Activated B cell treated with CpG ODN at 0.5 μM for 24 hours (primary cell): ENCODE data around the gene PIP5KL1. TPM values are rescaled to one million over a fixed set of nuclear protein-coding genes. Genes with fewer than 3 reads are reported as not detected.

Source experiments
- ATAC-seq: fragments of 200-7000 bp; cut with Tn5 transposase; one replicate; pipeline ENCODE4 v1.10.0; 2021; ENCODE audit warnings: low read depth, mild to moderate bottlenecking, moderate library complexity
- CTCF ChIA-PET: fragments of 350-600 bp; sonication (Branson Sonifier 250); formaldehyde crosslinking; loops from one replicate; lab custom pipeline; 2021; ENCODE audit warnings: antibody characterized with exemption; lab: Charles Lee
- POLR2A ChIA-PET: fragments of 350-600 bp; sonication (Branson Sonifier 250); formaldehyde crosslinking; loops from one replicate; lab custom pipeline; 2021; ENCODE audit warnings: antibody characterized with exemption; lab: Charles Lee
- DNase-seq: peaks from one replicate; pipeline ENCODE4 v3.0.0; 2022
- H3K27ac Mint-ChIP-seq: one replicate; pipeline ENCODE4 v1.8.0; 2020; ENCODE audit warnings: mixed read lengths
- H3K27me3 Mint-ChIP-seq: one replicate; pipeline ENCODE4 v1.8.0; 2021; ENCODE audit warnings: mixed read lengths
- H3K36me3 Mint-ChIP-seq: one replicate; pipeline ENCODE4 v1.8.0; 2021; ENCODE audit warnings: low read depth, mixed read lengths
- H3K4me1 Mint-ChIP-seq: one replicate; pipeline ENCODE4 v1.8.0; 2021; ENCODE audit warnings: mixed read lengths
- H3K4me3 Mint-ChIP-seq: one replicate; pipeline ENCODE4 v1.8.0; 2020; ENCODE audit warnings: mild to moderate bottlenecking, mixed read lengths
- H3K9me3 Mint-ChIP-seq: one replicate; pipeline ENCODE4 v1.8.0; 2020; ENCODE audit warnings: mixed read lengths
- intact Hi-C: fragments of 100-400 bp; cut with micrococcal nuclease; formaldehyde crosslinking; loops from one replicate; pipeline ENCODE4 v1.15.1; 2024
- total RNA-seq: library from RNA; stranded (reverse); gene quantifications from 2 replicates; pipeline ENCODE4 v1.2.3, GENCODE V29; 2022
- TF ChIP-seq, protein P1 (sequence below): fragments of 200-600 bp; IDR thresholded peaks from one replicate; pipeline ENCODE4 v1.8.0; 2022; ENCODE audit warnings: antibody characterized with exemption, mild to moderate bottlenecking

The PIP5KL1 gene
- total RNA-seq, 1 donor from 2014 or later, result 1.8 TPM

DNA sequence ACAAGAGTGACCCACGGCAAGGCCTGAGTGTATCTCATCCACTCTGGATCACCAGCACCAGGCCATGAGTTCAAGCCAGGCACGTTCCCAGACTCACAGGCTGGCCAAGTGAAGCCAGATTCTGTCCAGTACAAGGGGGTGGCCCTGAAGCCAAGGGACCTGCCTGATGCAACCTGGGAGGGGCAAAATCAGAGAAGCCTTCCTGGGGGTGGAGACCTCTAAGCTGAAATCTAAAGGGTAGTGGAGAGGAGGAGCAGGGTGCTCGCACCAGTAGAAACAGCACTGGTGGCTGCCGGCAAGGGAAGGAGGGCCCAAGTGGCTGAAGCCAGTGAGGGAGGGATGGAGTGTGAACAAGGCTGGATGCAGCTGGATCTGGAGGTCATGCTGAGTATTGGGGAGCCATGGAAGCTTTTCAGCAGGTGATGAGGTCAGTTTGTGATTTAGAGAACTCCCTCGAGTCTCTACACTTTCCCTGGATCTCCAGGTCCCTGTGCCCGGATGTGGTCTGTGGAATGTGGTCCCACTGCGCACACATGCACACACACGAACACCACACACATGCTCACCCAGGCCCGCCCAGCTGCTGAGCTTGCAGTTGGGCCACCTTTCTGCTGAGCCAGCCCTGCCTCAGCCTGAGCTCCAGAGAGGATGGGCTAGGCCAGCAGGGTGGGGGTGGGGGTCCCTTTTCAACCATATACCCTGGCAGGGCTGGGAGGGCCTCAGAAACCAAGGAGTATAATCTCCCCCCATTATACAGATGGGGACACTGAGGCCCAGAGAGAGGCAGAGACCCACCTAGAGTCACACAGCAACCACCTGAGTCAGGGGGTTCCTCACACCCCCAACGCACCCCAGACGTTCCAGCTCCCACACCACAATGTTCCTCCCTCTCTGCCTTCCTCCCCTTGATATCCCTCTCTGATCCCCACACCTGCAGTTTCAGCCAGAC lies 1.6 kb downstream of the PIP5KL1 start:
- peaks cover 3% of the 10 kb centered on the region for H3K27me3 Mint-ChIP-seq
- TF ChIP-seq, protein P1, sequence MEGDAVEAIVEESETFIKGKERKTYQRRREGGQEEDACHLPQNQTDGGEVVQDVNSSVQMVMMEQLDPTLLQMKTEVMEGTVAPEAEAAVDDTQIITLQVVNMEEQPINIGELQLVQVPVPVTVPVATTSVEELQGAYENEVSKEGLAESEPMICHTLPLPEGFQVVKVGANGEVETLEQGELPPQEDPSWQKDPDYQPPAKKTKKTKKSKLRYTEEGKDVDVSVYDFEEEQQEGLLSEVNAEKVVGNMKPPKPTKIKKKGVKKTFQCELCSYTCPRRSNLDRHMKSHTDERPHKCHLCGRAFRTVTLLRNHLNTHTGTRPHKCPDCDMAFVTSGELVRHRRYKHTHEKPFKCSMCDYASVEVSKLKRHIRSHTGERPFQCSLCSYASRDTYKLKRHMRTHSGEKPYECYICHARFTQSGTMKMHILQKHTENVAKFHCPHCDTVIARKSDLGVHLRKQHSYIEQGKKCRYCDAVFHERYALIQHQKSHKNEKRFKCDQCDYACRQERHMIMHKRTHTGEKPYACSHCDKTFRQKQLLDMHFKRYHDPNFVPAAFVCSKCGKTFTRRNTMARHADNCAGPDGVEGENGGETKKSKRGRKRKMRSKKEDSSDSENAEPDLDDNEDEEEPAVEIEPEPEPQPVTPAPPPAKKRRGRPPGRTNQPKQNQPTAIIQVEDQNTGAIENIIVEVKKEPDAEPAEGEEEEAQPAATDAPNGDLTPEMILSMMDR, result no peak
- ChIA-PET POLR2A (interaction anchor here (0.6 to 1.4 kb wide), 4 partner anchors 12 to 145 kb away, joined by 3 to 10 read pairs (median 4); partner anchors contain the start of gene ST6GALNAC4), CTCF (interaction anchor here (1.8 kb wide), 1 partner anchor 13 kb away, joined by 5 read pairs; no protein-coding TSS in a partner anchor)
- intact Hi-C loops, result no loop called here
- ATAC-seq, result no peak
- DNase-seq, result no peak
- H3K9me3 Mint-ChIP-seq, result no peaks in the 10 kb centered on the region
- peaks cover 4% of the 10 kb centered on the region for H3K36me3 Mint-ChIP-seq
- peak overlapping the region; percentile 32 for H3K4me3 Mint-ChIP-seq
- H3K27ac Mint-ChIP-seq, result no peak overlapping the region
- H3K4me1 Mint-ChIP-seq, result peaks cover 30% of the 10 kb centered on the region

DNA sequence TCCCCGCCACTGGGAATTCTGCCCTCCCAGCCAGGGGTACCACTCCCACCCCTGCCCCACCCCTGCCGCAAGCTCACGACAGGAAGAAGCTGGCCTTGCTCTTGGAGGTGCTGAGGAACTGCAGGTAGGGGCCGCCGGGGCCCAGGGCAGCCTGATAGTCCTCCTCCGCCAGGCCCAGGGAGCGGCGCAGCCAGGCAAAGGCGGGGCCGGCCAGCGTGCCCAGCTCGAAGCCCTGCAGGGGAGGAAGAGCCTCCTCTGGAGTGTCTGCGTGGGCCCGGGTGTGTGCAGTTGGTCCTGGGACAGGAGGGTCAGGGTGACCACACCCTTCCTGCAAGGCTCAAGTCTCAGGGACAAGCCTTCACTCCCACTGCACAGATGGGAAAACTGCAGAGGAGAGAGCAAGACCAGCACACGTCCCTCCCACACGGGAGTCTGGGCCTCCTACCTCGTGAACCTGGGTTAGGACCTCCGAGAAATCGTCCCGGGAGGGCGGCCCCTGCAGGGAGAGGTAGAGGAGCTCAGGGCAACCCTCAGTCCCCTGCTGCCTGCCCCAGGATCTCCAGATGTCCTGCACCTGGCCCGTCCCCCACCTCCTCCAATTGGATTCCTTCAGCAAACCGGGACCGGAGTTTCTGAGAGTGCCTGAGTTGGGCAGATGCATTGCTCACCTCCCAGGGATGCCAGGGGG lies 2.4 kb downstream of the PIP5KL1 start:
- DNase-seq, result no peak
- CTCF ChIA-PET, result no interaction called here
- Mint-ChIP-seq H3K4me3 (peak overlapping the region; percentile 32), H3K36me3 (peaks cover 3% of the 10 kb centered on the region), H3K4me1 (peaks cover 30% of the 10 kb centered on the region), H3K27ac (no peak overlapping the region), H3K9me3 (no peaks in the 10 kb centered on the region), H3K27me3 (peaks cover 7% of the 10 kb centered on the region)
- intact Hi-C loops, result no loop called here
- no peak for ATAC-seq
- POLR2A ChIA-PET, result interaction anchor here (0.6 to 1.4 kb wide), 4 partner anchors 11 to 448 kb away, joined by 4 to 7 read pairs (median 4); partner anchors contain the start of gene ST6GALNAC4
- TF ChIP-seq, protein P1, result no peak

DNA sequence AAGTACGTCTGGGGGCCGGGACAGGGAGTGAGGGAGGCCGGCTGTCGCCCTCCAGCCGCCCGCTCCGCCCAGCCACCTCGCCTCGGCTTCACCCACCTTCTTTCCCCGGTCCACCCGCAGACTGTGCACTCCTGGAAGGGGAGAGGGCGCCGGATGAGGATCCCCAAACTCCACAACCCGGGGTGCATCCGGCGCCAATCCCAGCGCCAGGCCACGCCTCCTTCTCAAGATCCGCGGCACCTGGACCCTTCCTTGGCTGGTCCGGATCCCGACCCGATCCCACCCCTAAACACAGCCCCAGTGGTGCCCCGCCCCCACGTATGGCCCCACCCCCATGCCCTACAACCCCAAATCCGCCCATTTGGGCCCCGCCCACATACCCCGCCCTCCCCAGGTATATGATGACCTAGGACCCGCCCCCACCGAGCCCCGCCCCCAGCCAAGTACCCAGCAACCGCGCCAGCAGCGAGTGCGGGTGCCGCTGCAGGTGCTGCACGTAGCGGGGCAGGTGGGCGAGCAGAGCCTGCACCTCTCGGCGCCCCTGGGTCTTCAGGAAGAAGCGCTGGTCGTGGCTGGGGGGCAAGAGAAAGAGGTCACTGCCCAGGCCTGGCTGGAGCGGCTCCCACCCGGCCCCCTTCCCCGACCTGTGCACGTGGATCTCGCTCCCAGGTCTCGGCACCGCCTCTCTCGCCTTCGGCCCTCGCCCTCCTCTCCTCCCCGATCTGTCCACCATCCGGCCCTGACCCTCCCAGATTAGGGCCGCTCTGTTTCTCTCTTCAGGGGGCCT lies 3.2 kb downstream of the PIP5KL1 start:
- TF ChIP-seq, protein P1, result no peak
- intact Hi-C loops, result no loop called here
- H3K4me3 Mint-ChIP-seq, result peak overlapping the region; percentile 78
- ChIA-PET CTCF (no interaction called here), POLR2A (interaction anchor here (0.6 kb wide), 3 partner anchors 41 to 447 kb away, joined by 4 to 7 read pairs (median 5); no protein-coding TSS in a partner anchor)
- no peak overlapping the region for H3K27ac Mint-ChIP-seq
- peak; percentile 40 for ATAC-seq
- no peaks in the 10 kb centered on the region for H3K36me3 Mint-ChIP-seq
- peaks cover 7% of the 10 kb centered on the region for H3K27me3 Mint-ChIP-seq
- peaks cover 30% of the 10 kb centered on the region for H3K4me1 Mint-ChIP-seq
- no peak for DNase-seq
- no peaks in the 10 kb centered on the region for H3K9me3 Mint-ChIP-seq

DNA sequence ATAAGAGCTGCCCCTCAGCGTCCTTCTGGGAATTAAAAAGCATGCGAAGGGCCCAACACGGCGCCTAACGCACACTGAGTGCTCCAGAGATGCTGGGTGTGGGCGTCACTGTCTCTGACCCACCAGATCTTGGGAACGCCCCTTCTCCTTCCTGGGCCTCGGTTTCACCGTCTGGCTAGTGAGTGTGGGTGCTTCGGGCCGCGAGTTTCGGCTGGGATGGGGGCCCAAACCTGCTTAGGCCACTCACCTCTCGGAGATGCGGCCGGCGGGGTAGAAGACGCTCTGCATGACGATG lies 3.7 kb downstream of the PIP5KL1 start:
- Mint-ChIP-seq H3K36me3 (no peaks in the 10 kb centered on the region), H3K9me3 (no peaks in the 10 kb centered on the region), H3K4me3 (peak overlapping the region; percentile 78), H3K27me3 (peaks cover 7% of the 10 kb centered on the region), H3K4me1 (peaks cover 34% of the 10 kb centered on the region), H3K27ac (no peak overlapping the region)
- peak; percentile 6 for ATAC-seq
- TF ChIP-seq, protein P1, result no peak
- DNase-seq, result no peak
- intact Hi-C loops, result no loop called here
- ChIA-PET CTCF (no interaction called here), POLR2A (no interaction called here)
